Hindlimb muscle (tissue), 1 donor: ENCODE measurements around the gene CASP1. TPM values are rescaled to one million over a fixed set of nuclear protein-coding genes. Genes with fewer than 3 reads are reported as not detected.

Experiments used
- DNase-seq: peaks from one replicate; pipeline ENCODE4 v3.0.0-alpha.2; 2013
- polyA plus RNA-seq: library from polyadenylated mRNA; unstranded; fragments of 120-200 nt; gene quantifications from one replicate; pipeline ENCODE4 v1.2.1, GENCODE V29; 2013; ENCODE audit not compliant: insufficient read length

Gene CASP1
- polyA plus RNA-seq, 1 donor: 9.4 TPM

DNA sequence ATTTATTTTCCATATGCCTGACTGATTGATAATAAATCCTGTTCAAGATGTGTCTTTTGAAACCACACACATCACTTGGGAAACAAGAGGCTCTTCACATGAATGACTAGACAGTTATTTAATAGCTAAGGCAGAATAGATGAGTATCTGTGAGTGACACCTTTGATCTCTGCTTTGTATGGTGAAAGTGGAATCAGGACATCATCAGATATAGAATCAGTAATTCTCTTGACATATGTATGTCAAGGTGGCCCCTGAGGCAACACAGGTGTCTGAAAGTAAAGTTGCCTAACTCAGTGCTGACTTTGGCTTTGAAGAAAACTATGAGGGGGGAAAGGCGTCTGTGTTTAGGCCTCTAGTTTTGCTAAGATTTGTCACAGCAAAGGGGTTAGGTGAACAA is 55.1 kb downstream of the CASP1 start:
- DNase-seq: no peak

Other genes starting within 250 kb of the CASP1 start
- 0.31 TPM for gene CASP12, start 136.7 kb downstream of the CASP1 start, polyA plus RNA-seq
- 29.7 TPM for gene CASP4, start 66.6 kb downstream of the CASP1 start, polyA plus RNA-seq
- not detected for gene CASP5, start 12.0 kb downstream of the CASP1 start, polyA plus RNA-seq
- gene CARD16, start 10.2 kb upstream of the CASP1 start, polyA plus RNA-seq: 19.1 TPM
- gene CARD18, start 104.6 kb upstream of the CASP1 start, polyA plus RNA-seq: not detected